NOMO-1 treated with dmso at 0.1 percent for 144 hours (cell line): ENCODE measurements around the gene TCERG1L.

Experiments
- DNase-seq: peaks from one replicate; lab custom pipeline; 2025; ENCODE audit not compliant: unreplicated experiment; lab: John Stamatoyannopoulos, UW

TCERG1L gene

DNA sequence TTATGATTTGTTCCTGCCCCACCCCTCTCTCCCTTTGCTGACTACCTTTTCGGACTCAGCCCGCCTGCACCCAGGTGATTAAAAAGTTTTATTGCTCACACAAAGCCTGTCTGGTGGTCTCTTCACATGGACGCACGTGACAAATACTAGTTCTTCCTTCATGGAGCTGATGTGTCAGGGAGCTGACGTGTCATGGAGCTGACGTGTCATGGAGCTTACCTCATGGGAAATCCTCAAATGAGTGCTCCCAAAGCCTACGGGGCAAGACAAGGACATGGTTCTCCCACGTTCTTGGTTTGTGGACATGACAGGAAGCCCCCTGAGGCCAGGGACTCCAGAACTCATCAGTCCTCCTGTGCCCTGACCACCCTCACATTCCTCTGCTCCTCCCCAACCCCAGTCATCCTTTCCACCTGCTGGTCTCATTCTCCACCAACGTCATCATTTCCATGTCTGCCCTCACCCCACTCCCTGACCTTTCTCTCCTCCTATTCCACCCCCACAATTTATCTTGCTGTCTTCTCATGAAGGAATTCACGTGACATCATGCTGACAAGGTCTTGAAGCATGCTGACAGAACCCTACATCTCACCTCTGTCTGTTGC lies 261.3 kb downstream of the TCERG1L start:
- DNase-seq: no peak

GRCh38 chr10:131049016-131049415 lies 262.5 kb downstream of the TCERG1L start:
- DNase-seq: no peak

DNA sequence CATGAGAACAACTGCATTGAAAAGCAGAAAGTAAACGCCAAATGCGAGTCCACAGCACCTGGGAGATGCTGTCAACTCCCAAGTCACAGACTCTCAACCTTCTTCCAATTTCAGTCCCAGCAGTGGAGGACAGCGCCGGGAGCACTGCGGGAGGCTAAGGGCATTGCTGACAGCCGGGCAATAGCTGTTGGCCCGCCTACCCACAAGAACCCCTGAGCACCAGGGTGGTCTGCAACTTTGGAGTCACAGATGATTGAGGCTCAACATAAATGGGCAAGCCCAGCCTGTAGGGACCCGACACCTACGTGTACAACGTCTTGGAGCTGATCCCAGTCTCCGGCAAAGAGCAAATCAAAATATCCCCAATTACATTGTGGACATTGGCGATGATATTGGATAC lies 262.9 kb downstream of the TCERG1L start:
- DNase-seq: no peak

GRCh38 chr10:131047501-131047900 lies 264.0 kb downstream of the TCERG1L start:
- DNase-seq: no peak

DNA sequence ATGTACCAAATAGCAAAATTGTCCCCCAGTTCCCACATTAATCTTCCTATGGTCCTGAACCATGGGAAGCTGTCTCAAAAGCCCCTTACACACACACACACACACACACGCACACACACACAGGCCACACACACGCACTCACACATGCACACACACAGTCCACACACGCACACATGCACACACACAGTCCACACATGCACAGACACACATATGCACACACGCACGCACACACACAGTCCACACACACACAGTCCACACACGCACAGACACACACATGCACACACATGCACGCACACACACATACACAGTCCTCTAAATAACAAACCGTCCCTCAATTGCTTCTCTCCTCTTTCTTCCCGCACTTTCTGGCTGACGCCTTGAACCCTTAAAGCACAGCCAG lies 265.3 kb downstream of the TCERG1L start:
- no peak for DNase-seq

- no peak for DNase-seq
Observed at GRCh38 chr10:131044379-131045111, 267.0 kb downstream of the TCERG1L start.

GRCh38 chr10:131043039-131043691 lies 268.4 kb downstream of the TCERG1L start:
- DNase-seq: no peak
